Measurements from ENCODE around the gene OPN1SW.

The OPN1SW gene

DNA sequence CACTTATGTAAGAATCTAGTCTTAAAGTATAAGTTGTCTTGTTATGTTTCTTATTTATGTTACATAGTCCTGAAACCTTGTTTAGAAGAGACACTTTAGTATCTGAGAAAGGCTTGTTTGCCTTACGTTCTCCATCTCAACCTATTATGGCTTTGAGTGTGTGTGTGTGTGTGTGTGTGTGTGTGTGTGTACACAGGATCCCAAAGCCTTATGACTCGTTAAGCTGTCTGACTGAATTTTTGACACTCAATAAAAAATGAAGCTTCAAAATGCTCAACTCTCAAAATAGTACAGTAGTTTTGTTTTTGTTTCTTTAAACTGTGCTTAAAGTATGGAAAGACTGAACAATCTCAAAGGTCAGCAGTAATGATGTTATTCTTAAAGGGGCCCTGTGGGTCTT lies 18.4 kb downstream of the OPN1SW start:
- DNase-seq, result no peak

DNA sequence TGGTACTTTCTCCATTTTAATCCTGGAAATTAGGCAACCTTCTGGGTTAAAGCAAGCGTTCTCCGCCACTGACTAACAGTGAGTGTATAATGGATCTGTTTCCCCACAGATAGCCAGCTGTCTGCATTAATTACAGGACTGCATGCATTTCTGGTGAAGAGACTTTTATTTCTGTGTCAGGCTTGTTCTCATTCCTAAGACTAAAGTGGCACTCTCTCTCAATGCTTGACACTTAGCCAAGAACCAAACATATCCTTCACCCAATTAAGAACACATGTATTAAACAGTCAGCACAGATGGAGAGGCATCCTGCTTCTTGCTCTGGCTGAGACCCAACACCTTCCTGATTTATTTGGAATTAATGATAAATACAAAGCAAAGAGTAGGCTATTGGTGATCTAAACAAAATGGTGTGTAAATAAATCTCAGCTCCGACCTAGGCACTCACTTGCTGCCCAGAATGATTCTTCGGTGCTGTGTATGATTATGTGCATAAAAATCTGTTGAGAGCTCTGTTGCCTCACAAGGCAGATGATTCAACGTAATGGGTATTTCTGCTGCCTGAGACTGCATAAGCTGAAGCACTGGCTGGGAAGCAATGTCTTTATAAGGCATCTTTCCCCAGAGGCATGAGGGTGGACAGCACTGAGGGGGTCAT lies 19.6 kb downstream of the OPN1SW start:
- no peak for DNase-seq

DNA sequence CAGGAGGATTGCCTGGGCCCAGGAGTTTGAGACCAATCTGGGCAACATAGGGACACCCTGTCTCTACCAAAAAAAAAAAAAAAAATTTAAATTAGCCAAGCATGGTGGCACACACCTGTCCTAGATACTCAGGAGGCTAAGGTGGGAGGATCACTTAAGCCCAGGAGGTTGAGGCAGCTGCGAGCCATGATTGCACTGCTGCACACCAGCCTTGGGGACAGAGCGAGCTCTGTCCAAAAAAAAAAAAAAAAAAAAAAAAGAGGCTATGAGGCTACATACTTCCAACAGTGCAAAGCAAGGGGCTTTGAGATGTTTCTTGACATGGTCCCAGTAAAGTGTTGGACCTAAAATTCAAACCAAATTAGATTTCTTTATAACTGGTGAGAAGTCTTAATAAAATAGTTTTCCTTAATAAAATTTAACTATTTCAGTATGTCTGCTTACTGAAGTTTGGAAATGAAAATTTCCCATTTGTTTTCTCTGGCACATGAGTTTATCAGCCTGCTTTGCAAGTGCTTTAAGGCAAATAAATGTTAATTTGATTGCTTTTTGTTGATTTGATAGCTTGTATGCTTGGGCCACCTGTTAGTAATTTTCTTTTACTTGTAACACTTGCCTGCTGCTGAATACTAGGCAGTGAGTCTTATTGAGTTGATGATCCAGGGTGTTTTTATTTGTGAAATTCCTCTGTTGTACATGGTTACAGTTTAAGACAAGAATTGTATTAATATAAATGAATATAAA lies 20.3 kb downstream of the OPN1SW start:
- no peak for DNase-seq

DNA sequence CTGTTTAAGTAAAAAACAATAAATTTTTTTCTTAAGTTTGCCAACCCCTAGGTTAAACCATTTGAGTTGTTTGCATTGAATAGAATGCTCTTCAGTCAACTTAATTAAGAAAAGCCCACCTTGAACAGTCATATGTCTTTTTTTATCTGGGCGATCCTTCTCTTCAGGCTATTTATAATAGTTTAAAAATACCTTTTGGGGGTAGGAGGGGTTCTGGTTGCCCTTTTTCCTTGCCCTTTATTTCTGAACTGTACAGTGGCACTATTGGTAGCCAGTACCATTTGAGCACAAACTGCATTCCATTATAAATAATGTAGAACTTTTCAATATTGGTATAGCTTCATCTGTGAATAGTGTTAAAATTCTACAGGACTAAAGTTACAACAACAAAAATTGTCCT lies 23.3 kb downstream of the OPN1SW start:
- no peak for DNase-seq

DNA sequence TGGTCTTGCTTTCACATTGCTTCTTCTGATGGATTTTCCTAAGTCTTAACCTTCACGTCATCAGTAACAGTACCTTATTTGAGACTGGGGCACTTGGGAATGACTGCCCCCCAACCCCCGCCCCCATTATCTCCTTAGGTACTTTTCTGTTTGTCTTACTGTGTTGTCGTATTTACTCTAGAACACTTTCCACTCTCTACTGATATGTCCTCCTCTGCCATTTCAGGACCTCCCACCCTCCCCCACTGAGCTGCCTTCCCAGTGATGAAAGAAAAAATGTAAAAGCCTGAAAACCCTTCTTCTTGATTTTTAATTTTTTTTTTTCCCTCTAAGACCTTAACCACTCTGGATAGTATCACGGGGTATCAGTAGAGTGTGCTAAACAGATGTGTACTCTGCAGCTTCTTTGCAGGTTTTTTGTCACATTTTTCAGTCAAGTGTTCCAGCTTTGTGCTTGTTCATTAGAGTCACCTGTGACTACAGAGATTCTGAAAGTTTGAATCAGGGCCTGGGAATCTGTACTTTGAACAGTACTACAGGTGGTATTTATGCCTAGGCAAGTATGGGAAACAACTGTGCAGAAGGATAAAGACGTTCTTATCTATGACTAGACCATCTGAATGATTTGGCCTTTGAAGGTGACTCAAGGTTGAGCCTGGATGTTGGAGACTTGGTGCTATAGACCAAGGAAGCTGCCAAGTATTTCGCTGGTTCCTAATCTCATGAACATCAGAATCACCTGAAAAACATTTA lies 28.1 kb downstream of the OPN1SW start:
- DNase-seq, result no peak

DNA sequence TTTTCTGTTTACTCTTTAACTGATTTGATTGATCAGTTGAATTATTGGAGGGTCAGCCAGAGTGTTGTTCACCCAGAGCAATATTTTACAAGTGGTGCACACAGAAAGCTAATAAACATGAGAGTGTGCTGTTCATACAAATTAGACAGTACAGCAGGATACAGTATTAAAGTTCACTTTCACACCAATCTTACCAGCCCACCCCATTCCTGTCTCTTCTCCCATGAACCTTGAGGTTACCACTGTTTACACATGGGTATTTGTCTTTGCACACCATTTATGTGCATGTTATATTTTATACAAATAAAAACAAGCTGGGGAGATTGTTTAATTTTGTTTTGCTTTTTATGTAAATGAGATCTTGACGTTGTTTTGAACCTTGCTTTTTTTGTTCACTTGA lies 29.9 kb downstream of the OPN1SW start:
- no peak for DNase-seq

DNA sequence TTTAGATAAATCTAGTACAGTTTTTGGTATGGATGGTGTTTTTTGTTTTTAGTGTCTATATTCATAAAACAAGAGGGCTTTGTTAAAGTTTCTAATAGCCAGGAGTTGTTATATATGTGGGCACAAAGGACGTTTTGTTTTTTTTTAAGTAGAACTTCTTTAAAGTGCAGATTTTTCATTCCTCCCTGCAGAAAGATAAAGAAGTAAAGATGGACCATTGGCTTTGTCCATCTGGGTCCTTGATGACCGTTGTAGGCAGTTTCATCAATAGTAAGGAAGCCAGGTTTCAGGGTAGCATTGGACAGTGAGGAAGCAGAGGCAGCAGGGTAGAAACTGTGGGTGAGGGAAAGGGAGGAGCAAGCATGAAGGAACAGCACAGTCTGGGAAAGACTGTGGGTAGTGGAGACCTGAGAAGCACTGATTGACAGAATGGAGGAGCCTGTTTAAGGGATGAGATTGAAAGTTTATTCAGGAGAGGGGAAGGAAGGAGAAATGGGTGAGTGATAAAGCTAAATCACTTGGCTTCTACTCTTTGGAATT lies 31.2 kb downstream of the OPN1SW start:
- no peak for DNase-seq

DNA sequence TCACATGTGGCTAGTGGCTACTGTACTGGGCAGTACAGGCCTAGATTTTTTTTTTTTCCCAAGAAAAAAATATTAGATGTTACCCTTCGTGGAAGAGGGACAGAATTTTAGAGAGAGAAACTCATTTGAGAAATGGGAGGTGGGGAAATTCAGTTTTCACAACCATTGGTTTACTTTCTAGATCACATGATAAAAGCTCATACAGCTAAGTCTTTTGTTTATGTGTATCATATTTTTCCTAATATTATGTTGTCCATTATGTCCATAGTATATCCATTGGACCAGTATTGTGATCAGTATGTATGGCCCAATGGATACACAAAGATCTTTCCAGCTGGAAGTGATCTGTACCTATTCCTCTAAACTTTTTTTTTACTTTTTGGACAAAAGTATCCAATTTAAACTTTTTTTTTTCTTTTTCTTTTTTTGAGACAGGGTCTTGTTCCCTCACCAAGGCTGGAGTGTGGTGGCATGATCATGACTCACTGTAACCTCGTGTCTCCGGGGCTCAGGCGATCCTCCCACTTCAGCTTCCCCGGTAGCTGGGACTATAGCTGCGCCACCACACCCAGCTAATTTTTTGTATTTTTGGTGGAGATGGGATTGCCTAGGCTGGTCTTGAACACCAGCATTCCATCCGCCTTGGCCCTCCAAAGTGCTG lies 32.4 kb downstream of the OPN1SW start:
- DNase-seq, result no peak

DNA sequence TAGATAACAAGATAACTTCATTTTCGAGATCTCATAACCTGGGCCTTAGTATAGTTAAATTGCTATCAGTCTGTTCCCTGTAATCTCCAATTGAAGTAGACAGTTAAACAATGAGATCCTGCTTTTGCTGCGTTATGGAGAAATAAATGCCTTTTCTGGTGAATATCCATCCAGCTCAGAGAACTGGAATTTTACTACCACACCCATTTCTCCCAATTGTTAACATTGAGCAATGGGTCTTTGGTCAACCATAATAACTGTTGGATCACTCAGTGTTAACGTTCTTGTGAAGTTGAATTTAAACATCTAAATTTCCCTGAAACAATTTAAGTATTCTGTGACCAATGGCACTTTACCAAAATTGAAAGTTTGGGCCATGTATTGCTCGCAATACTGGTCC lies 33.4 kb downstream of the OPN1SW start:
- DNase-seq, result no peak

DNA sequence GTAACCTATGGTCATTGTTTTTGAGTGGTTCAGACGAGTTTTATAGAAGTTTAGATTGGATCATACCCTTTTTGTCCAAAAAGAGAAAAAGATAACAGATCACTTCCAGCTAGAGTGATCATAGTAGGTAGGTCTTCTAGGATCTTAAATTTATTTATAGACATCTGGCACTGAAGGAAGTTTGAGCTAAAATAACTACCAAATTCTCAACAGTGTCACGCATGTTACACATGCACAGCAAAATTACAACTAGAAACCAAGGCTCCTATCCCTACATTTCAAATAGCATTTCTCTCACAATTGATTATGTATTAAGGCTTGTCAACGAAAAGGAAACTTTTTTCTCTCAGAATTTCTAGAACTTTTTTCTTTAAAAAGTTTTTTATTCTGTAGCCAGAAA lies 34.1 kb downstream of the OPN1SW start:
- no peak for DNase-seq

DNA sequence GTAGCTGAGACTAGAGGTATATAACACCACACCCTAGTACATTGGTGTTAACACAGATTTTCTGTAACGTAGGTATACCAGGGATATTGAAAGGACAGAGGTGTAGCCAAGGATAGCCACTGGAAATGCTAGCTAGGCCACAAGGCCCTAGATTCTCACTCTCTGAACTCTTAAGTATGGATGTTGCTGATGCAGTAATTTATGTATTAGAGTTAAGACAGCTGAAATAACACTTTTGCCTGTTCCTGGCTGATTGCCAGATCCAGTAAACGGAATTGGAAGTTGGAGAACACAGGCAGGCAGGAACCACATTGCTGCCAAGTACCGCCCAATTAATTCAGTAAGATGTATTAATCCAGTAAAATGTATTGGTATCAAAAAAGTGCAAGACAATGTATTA lies 34.6 kb downstream of the OPN1SW start:
- no peak for DNase-seq

DNA sequence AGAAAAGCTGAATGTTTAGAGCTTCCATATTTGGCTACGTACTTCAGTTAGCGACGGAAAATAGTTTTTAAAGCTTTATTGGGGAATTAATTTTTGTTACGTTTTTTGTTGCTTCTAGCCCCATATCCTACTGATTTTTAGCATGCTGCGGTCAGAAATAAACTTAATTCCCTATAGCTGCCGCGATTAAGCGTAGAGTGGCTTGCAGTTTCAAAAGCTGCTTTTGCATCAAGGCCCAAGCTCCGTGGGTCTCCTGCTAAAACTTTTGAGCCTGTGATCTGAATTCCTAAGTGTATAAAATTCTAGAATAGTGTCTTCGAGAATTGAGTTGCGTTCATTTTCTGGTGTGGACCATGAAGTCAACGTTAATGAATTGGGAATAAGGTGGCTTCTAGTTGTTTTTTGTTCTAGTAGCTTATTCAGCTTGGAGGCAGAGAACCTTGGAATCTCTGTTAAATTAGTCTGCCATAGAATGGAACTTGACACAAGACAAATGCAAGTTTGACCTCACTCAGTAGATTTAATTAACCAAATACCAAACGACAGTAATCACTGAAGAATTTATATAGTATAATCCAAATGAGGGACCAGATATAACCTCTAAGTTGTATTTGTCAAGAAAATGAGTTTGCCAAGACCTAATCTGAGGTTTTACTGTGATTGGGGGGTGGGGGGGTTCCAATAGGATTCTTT lies 35.5 kb downstream of the OPN1SW start:
- DNase-seq, result no peak

DNA sequence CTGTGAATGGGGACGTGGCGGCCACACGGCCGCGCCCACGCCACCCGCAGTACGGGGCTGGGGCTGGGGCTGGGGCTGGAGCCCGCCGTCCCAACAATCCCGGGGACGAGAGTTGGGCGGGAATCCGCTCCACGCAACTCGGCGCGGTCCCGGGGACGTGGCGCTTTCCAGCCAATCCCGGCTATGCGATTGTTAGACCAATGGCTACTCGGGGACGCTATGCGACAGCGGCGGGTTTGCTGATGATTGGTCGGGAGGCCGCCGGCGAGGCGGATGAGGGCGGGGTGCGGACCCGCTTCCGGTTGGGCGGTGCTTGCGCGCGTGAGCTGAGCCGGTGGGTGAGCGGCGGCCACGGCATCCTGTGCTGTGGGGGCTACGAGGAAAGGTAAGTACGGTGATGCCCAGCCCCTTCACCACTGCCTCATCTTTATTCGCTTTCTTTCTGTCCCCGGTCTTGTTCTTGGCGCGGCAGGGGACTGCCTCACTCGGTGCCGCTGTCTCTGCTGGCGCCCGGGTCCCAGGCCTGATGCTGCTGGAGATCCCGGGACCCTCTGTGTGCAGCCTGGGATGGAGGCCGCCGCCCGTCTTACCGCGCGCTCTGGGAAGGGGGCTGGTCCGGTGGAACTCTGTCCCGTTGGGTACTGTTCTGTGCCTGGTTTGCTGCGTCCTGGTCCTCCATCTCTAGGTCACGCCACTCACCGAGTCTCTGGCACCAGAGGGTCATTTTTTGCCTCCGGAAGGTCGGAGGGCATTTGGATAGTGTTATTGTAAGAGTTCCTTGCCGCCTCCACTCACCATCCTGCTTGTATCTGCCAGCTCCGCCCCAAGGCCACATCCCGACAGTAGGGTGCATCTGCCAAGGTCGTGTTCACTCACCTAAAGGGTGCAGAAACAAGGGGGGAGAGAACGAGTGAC lies 36.3 kb downstream of the OPN1SW start, which contains the start of gene CALU:
Gene CALU, plus strand, starts transcription at position 312 of the 915 bp plus-strand sequence. CDS start 9,225 bp downstream, outside the sequence.
- DNase-seq, result peak; percentile 94

DNA sequence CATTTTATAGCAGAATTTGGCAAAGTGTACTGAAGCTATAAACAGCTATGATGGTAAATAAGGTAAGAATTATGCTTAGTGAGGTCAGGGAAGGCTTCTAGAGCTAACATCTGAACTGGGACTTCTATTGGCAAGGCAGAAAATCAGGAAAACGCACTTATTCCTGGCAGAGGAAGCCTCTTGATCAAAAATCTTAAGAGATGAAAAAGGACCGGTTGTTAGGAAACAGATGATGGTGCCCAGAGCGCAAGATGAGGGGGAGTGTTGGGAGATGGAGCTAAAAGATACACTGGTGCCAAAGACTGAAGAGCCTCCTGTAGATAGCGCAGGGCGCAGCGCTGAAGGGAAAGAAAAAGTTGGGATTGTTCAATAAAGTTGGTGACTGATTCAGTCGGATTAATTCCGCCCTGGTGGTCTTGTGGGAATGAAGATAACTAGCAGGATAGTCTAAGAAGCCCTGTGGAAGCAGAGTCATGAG lies 37.0 kb downstream of the OPN1SW start:
- no peak for DNase-seq

DNA sequence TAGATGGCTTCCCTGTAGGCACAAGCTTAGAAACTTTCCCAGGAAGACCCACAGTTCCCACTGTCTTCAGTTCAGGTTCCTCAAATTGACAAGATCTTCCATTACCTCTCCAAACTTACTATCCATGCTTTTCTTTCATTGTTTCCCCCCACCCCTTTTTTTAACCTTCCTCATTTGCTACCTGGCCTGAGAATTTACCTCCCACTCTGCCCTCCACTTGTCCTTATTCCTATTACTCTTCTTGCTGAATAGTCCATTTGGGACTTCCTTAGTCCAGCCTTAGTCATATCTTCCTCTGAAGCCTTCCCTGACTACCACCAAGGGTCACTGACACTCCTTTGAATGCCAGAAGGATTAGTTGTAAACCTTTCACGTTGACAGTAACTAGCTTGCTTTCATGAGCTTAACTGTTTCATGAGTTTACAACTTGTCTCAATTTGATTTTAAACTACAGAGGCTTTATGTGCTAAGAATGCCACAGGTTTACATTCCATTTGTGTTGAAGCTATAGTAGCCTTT lies 37.7 kb downstream of the OPN1SW start:
- DNase-seq, result no peak

DNA sequence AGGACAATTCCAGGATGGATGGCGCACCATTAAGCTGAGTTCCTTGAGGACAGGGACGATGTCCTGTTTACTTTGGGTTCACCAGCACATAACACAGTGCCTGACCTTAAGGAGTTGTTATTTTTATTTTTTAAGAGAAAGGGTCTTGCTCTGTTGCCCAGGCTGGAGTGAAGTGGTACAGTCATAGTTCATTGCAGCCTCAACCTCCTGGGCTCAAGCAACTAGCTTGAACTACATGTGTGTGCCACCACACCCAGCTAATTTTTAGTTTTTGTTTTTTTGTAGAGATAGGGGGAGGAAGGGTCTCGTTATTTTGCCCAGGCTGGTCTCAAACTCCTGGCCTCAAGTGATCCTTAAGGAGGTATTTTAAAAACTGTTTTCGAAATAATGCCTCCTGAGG lies 38.2 kb downstream of the OPN1SW start:
- DNase-seq, result no peak

DNA sequence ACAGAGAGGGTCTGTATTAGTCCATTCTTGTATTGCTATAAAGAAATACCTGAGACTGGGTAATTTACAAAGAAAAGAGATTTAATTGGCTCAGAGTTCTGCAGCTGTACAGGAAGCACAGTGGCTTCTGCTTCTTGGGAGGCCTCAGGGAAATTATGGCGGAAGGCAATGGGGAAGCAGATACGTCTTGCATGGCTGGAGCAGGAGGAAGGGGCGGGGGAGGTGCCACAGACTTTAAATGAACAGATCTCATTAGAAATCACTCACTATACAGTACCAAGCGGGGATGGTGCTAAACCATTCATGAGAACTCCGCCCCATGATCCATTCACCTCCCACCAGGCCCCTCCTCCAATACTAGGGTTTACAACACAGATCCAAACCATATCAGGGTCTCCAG lies 40.2 kb downstream of the OPN1SW start:
- DNase-seq, result no peak

DNA sequence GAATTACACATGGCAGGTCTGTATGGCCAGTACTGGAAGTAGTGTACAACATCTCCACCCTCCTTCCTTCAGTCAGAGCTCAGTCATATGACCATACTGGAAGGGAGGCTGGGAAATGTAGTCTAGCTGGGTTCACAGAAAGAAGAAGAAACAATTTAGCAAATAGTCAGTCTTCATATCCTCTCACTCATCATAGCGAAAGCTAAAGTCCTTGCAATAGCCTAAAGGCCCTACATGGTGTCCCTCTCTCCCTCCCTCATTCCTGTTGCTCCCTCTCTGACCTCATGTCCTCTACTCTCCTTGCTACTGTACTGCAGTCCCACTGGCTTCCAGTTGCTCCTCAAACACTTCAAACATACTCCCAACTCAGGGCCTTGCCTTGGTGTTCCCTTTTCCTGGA lies 40.7 kb downstream of the OPN1SW start:
- no peak for DNase-seq

DNA sequence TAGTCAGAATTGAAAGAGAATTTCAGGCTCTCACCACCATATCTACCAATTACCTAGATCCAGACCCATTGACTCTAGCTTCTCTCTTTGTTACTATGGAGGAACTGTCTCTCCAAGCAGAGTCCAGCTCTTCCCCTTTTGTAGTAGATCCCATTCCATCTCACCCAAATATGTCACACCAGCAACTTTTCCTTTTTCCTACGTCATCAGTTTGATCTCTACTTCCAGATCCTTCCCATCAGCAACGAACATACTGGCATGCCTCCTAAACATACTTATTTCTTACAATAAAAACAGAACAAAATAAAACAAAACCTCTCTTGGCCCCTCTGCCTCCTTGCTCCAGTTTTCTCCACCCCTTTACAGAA lies 42.3 kb downstream of the OPN1SW start:
- no peak for DNase-seq

DNA sequence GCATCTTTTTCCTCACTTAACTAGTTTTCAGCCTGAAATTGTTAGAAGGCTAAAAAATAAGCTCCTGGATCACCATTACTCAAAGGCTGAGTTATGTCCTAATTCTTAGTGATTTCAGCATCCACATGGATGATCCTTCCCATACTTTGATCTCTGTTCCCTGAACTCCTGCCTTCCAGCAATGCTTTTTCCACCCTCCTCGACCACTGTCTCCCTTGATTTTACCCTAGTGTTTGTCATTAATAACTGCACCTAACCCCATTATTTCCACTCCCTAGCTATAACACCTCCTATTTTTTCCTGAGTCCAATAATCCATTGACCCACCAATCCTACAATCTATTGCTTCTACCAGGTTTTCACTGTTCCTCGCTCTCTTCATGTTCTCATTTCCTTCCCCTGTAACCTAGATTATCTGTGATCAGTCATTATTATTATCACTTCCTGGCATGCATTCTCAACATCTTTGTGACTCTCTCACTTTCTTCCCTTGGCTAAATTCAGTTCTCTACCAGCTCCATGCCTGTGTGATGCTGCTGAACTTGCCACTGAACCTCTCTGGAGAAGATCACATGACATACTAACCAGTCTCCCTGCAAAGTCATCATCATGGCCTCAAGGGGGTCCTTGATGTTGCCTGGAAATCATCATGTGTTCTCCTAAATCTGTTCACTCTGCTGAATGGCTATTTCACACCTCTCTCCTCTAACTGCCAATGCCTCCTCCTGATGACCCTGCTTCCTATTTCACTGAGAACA lies 42.9 kb downstream of the OPN1SW start:
- no peak for DNase-seq
